HG03103 (cell line): ENCODE measurements around the gene MED13L.

ENCODE experiments used
- ATAC-seq: cut with Tn5 transposase; IDR thresholded peaks from one replicate; pipeline ENCODE4 v1.9.1; 2021; ENCODE audit warnings: low read depth; ENCODE audit not compliant: unreplicated experiment

Gene MED13L

DNA sequence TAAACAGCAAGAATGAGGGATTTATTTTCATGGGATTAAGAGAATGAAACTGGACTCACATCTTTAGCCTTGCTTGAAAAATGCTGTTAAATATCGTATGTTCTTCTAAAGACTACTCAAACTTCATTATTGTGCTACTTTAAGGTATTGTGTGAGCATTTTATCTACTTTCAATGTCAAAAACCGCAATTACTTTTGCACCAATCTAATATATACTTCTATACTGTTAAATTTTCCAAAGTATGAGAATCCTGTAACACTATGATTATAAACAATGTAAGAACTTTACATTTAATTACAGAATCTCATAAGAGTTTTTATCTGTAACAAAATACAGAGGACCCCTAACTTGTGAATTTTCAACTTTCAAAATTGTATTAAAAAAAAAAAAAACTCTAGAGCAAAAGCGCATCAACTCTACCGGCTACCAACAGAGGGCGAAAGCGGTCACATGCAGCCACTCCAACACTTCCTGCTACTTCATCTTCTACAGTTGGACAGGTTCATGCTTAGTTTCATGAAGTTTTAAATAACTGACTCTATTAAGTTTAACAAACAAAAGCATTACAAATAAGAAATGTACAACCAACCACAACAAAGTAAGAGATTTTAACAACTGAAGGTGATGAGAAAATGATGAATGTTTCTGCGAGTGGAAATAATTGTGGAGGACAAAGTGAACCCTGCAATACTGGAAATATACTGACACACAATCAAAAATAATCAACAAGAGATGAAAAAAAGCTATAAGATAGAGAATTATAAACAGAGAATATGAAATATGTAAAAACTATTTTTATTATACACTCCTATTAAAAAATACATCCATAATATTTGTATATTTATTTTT is 210.9 kb downstream of the MED13L start:
- no peak for ATAC-seq

DNA sequence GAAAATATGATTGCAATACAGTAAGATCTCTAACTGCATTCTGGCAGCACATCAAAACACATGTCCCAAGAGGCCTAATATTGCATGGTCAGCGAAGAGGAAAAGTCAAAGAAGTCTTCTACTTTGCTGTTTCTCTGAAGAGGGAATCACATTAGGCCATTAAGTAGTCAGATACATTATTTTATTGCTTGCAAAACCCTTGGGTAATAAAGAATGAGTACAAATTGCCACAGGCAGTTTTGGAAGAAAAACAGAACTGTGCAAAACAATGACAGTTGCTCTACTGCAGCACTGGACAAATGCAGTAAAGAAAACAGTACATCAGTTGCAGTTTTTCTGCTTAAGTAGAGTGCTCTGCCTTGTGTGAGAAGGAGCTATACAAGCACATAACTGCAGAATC is 211.9 kb downstream of the MED13L start:
- no peak for ATAC-seq

DNA sequence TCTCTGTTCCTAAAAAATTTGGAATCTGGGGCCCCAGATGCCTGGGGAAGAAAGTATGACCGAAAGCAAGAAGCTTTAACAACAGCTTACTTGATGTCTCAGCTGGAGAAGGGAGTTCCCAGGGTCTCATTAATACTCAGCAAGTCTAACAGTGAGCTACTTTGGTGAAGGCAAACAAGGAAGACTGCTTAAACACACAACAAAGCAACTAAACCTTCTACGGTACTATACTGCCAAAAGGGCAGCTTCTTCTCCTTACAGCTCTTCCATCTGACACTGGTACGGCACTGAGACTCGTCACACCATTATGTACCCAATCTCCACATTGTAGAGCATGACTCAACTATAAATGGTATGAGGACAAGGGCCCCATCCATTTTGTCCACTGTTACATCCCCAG is 213.0 kb downstream of the MED13L start:
- ATAC-seq, result no peak

DNA sequence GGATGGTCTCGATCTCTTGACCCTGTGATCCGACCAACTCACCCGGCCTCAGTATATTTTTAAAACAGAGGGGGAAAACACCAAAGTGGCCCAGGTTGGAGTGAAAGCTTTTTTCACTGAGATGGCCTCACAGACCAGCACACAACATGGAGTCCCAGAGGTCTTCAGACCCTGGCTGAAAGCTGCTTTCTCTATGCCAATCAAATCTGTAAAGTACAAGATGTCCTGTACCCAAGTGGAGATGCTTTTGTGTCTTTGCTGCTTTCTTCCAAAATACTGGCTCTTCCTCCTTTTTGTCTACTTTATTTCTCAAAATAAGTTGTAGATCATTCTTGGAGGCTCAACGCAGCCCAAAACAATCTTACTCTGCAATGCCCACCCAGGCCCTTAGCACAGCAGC is 214.8 kb downstream of the MED13L start:
- no peak for ATAC-seq

DNA sequence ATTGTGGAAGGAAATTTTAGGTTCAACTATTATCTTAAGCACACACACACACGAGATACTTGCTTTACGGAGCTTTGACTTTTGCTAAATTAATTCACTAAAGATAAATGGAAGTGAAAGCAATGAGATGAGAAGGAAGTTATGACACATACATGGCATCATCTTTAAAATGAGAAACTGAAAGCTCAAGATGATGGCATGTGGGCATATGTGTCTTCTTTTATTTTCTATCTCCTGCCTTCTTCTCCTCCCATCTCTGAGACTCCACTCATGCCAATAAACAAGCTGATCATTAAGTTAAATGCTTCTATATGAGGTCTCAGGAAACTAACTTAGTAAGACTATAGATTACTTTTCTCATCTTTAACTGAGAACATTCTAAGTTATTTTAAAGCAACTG is 216.7 kb downstream of the MED13L start:
- peak; percentile 86 for ATAC-seq

DNA sequence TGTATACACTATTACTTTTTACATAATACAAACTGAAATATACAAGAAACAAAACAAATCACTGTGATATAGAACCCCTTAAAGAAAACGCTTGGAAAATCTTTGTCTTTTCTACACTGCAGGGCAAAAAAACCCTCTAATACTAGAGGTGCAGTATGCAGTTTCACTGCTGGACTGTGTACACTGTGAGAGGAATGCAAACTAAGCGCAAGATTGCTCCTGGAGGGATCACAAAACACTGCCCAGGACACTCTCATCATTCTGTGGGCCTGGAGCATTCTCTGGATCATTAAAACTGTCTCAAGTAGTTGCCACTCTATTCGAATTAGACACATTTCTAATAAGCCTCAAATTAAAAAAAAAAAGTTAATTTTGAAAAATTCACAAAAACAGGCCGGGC is 217.6 kb downstream of the MED13L start:
- no peak for ATAC-seq

DNA sequence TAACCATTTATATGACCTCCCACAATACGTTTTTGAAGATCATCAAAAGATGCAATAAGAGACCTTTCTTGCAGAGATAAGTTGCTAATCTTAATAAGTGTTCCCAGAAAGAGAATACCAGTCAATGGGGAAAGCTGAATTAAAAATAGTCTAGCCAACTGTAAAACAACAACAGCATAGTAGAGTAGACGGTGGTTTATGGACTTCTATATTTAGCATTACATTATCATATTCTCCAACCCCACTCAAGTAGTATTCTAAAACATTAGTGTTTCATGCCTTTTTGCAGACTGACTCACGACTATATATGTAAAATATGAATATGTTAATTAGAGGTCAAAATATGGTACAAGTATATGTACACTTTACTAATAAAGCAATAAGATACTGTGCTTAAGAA is 218.9 kb downstream of the MED13L start:
- ATAC-seq, result no peak

DNA sequence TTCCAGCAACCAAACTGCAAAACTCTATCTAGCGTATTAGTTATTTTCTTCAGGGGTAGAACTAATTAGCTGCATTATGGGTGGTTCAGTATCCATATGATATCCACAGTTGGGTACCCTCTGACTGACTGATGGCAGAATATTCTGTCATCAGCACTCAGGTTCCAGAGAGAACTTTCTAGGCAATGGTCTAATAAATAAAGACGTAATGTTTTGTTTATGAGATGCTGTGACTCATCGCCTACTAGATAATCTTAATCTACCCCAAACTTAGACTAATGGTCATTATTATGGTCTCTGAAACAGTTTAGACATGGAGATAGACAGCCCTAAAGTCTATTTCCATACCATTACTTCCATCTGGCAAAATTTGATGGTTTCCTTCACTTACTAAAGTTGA is 220.1 kb downstream of the MED13L start:
- no peak for ATAC-seq

DNA sequence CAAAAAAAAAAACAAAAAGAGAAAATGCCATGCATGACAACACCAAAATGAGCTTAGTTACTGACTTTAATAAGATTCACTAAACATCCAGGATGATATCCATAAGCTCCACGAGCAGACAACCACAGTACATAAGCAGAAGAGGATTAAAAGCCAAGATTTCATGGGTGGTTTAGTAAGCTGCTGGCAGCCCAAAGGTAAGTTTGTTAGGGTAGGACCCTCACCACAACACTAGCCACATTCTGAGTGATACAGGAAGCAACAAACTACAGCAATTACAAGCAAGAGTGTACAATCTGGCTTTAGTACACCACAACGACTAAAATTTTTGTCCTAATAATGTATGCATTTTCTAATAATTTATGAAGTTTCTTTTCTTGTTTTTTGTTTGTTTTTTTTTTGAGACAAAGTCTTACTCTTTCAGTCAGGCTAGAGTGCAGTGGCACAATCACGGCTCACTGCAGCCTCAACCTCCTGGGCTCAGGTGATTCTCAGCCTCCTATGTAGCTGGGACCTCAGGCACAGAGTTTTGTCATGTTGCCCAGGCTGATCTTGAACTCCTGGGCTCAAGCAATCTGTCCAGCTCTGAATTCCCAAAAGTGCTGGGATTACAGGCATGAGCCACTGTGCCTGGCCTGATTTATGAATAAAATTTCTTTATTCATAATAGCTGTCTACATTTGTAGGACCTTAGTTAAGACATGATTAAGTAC is 221.4 kb downstream of the MED13L start:
- no peak for ATAC-seq

DNA sequence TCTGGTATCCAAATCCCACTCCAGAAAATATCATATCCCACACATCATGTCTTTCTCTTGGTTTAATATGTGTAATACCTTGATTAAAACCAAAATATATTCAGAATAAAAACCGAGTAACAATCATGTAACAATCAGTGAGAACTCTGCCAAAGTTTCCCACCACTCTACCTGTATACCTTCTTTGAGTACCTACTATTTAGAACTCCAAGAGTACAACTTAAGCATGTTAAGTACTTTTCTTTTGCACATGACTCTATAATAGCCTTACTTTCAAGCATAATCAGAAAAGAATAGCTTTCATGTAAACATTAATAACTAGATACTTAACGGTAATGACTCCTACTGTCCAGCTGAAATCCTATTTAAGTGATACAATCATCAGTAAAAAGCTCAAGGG is 223.2 kb downstream of the MED13L start:
- no peak for ATAC-seq

DNA sequence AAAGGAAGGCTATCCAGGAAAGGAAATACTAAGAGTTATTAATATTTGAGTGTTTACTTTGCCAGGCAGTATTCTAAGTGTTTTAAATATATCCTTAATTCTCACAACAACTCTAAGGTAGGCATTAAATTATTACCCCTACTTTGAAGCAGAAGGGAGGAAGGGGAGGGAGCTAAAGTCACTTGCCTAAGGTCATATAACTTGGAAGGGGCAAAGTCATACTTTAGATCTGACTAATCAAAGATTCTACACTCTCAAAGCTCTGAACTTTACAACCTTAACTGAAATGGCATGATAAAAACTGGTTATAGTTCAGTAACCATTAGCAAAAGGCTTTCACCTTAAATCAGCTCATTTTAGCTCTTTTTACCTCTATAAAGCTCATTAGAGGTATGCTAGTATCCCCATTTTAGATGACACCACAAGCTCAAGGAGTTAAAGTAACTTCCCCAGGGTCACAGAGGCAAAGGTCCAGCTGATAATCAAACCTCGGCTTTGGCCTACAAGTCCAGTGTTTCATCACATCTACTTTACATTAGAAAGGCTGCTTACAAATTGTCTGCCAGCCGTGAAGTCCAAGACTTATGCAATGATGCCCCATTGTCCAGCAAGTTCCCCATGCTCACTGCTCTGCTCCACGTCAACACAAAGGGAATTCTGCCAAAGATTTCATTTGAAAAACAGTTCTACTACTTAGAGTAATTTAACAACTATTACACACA is 223.9 kb downstream of the MED13L start:
- no peak for ATAC-seq

DNA sequence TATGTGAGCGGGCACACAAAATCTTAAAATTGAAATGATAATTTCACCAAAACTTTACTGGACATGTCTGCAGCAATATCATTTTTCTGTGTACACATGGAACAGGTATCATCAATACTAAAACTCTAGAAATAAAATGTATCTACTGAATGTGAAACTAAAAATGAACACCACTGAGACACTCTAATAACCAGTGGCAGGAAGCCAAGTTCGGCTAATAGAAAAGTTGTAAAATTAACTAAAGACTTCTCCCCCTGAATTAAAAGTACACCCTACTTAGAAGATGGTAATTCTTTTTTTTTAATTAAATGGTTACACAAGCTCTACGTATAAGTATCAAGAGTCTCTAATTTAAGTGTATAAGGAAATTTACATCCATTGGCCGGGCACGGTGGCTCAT is 227.2 kb downstream of the MED13L start:
- no peak for ATAC-seq

DNA sequence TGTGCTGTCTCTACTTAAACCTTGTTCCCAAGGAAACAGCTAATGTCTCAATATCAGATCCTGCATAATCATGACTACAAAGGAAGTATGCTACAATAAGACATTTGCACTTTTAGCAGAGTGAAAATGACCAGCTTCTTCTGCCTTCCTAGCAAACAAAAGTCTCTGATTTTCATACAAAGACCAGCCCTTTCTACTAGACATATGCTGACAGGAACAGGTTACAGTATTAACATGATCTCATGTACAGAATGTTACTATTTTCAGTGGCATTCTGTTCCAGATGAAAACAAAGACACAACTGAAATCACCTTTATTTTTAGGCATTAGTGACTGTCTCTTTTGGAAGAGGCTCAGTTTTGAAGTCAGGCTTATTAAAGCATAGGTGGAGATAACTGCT is 228.6 kb downstream of the MED13L start:
- no peak for ATAC-seq

DNA sequence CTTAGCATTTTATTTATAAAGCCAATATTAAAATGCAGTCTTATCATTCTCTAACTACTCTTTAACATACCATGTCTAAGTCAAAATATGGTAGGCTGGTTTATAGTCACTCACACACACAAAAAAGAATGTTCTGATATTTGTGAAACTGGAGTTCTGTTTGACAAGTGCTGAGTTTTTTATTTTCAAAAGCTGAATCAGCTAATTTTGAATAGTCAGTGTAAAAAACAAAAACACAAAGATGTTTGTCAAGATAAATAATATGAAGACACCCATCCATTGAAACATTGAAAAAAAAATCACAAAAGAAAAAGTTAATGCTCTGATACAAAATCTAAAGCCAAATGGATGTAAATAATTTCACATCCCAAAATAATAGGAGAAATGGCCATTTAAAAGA is 231.5 kb downstream of the MED13L start:
- no peak for ATAC-seq

DNA sequence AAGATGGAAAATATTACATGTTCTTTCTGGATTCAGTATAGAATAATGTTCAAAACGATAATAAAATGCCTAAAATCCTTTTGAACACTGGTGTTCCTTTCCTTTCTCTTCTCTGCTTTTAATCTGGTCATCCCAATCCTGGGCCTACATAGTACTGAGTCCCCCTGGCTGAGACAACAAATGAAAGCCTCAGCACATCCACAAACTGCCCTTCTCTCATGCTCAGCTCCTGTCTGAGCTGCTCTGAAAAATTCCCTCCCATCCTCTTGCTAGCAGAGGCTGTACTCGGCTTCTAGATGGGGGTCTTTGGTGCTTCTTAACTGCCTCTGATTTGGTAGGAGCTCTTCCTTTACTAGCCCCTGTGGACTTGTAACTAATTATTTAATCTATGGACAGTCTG is 232.3 kb downstream of the MED13L start:
- no peak for ATAC-seq

DNA sequence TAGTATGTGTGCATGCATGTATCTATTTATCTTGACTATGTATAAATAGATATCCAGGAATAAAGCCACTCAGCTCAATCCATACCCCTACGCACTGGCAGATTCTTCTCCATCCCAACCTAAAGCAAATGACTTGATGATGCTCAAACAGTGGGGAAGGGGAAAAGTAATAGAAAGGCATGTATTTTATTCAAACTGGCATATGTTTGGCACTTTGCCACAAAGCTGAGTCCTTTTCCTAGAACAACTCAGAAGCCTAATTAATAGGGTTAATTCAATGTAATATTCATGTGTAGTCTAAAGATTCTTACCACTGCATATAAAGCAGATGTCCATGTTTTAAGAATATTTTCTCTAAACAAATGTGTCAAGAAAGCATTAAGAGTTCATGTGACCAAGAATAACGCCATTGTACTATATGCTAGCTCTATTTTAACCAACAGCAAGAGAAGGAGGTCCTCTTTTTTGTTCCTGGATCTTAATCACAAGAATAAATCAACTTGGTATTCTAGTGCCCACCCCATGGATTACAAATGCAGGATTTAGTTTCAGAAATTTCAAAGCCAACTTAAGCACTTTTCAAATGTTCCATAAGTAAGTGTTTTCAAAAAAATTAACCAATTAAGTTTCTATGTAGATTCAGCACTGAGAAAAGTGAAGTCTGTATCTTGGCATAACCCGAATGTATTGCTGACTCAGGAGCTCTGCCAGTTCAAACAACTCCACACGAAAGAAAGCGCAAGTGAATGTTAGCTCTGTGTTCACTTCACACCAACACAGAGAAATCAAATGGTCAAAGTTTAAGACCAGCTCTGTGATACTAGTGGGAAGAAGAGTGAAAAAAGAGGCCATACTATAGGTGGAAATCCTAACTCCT is 233.6 kb downstream of the MED13L start:
- ATAC-seq, result no peak

DNA sequence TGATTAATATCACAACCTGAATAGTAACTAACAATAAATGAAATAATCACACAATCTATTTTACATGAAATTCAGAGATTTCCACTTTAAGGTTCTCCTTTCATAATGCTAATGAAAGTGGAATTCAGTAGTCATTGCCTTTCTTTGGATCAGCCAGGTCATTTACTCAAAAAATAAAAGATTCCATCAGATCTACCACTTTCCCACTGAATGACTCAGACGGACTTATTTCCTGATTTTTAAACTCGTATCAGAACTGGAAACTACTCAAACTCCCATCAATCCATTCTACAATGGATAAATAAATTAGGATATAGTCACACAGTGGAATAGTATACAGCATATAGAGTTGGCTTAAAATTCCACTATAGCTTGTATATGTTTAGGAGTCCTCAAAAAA is 237.1 kb downstream of the MED13L start:
- no peak for ATAC-seq

DNA sequence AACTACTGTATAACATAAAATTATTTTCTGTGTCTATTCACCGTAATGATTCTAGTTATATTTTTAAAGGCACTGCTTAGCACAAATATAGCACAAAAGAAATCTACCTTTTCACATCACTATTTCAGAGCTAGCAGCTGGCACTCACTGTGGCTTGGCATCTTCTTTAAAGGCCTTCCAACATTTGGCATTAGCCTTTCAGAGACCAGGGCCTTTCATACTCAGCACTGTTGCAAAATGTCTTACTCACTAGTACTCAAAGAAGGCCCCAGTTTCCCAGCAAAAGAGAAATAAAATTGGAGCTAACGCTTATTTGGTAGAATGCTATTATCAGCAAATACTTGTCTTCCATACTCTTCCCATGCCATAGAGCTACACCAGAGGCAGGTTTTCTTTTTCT is 238.4 kb downstream of the MED13L start:
- no peak for ATAC-seq

DNA sequence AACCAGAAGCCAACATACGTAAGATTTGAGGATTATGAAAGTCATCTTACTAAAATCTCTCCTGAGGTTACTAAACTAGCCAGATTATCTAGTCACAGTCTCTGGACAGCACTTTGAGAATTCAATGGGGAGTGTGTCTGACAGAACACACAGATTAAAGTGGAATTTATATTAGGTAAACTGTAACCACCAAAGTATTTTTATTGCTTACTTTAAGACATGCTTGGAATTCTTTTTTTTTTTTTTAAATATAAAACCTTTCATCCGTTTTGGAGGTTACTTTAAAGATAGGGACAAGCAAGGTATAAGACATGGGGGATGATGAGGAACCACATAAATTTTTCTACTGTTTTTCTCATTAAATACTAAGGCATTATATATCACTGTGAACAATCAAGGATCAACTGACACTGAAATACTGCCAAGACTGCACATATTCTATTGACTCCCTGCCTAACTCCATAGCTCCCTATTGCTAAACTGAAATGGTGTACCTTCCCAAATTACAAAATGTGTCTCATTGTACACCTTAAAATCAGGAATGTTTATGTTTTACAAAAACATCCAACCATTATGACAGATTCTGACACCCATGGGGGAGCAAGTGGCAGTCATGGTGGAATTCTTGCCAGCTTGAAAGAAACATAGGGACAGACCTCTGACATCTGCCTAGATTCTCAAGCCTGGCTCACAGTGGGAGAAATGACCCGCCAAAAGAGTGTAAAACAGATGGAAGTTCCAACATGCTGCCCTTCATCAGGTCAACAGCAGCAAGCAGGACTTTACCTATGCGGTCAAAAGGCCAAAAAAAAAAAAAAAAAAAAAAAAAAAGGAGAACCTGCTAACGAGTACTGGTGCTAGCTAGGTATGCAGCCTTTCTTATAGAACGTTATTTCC is 239.3 kb downstream of the MED13L start:
- no peak for ATAC-seq

DNA sequence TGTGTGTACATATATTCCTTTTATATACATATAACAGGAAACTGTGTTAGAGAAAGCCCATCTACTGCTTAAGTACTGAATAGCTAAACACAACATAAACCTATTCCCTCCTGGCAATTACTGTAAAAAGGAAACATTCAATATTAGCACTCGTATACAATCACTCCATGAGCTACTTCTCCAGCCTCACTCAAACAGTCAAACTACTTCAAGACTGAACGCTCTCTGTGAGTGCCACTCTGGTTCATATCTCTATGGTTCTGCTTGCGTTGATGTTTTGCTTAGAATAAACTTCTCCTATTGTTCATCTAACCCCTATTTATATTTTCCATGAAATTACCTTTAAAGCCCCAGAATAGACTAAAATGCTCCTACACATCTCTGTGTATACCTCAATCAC is 243.7 kb downstream of the MED13L start:
- ATAC-seq, result no peak
